SH-SY5Y (cell line): ENCODE measurements around the gene GPR39.

Experiments
- GATA2 ChIP-seq: IDR thresholded peaks from 2 replicates; pipeline ENCODE4 v1.6.1; 2011; ENCODE audit warnings: mild to moderate bottlenecking, low read depth, low read length
- GATA3 ChIP-seq: IDR thresholded peaks from 2 replicates; pipeline ENCODE4 v1.6.1; 2011; ENCODE audit warnings: low read depth, mild to moderate bottlenecking, low read length, moderate library complexity

- TF ChIP-seq GATA2, result no peak
- TF ChIP-seq GATA3, result no peak
Measured at GRCh38 chr2:132557694-132558093, 141.1 kb downstream of the GPR39 start.
